ENCODE measurements around the gene PTPRN2. TPM values are rescaled to one million over a fixed set of nuclear protein-coding genes. Genes with fewer than 3 reads are reported as not detected.

The PTPRN2 gene
- total RNA-seq, 1 donor from 2014 or later = 11.4 TPM

GRCh38 chr7:157500171-157500960, 1087.3 kb downstream of the PTPRN2 start:
- H3K36me3 Mint-ChIP-seq (ENCODE audit: insufficient read depth) = no peaks in the 10 kb centered on the region
- H3K4me1 Mint-ChIP-seq (ENCODE audit: low read depth) = peaks cover 14% of the 10 kb centered on the region
- TF ChIP-seq, protein P1, sequence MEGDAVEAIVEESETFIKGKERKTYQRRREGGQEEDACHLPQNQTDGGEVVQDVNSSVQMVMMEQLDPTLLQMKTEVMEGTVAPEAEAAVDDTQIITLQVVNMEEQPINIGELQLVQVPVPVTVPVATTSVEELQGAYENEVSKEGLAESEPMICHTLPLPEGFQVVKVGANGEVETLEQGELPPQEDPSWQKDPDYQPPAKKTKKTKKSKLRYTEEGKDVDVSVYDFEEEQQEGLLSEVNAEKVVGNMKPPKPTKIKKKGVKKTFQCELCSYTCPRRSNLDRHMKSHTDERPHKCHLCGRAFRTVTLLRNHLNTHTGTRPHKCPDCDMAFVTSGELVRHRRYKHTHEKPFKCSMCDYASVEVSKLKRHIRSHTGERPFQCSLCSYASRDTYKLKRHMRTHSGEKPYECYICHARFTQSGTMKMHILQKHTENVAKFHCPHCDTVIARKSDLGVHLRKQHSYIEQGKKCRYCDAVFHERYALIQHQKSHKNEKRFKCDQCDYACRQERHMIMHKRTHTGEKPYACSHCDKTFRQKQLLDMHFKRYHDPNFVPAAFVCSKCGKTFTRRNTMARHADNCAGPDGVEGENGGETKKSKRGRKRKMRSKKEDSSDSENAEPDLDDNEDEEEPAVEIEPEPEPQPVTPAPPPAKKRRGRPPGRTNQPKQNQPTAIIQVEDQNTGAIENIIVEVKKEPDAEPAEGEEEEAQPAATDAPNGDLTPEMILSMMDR (IDR thresholded peaks at IDR 0.05; ENCODE audit: unreplicated experiment) = no peak
- DNase-seq (ENCODE audit: low spot score, unreplicated experiment) = no peak
- H3K27me3 Mint-ChIP-seq = peaks cover 20% of the 10 kb centered on the region
- no peaks in the 10 kb centered on the region for H3K9me3 Mint-ChIP-seq (ENCODE audit: low read depth)
- no peak overlapping the region for H3K27ac Mint-ChIP-seq
- H3K4me3 Mint-ChIP-seq (ENCODE audit: low read depth) = no peak overlapping the region

DNA sequence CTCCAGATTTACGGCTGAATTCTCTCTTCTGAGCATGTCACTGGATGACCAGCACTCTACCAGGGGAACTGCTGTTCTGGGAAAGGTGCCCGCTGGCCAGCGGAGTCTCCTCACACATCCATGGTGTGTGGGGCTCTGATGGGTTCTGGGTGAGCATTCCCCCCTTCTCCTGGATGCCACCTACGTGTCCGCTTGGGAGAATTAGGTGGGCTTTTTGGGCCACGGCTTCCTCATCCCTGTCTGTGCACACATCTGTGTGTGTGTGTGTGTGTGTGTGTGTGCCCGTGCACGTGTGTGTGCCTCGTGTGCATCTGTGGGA, 1087.8 kb downstream of the PTPRN2 start:
- Mint-ChIP-seq H3K4me1 (ENCODE audit: low read depth) (peaks cover 14% of the 10 kb centered on the region), H3K9me3 (ENCODE audit: low read depth) (no peaks in the 10 kb centered on the region), H3K27me3 (peaks cover 20% of the 10 kb centered on the region), H3K4me3 (ENCODE audit: low read depth) (no peak overlapping the region), H3K36me3 (ENCODE audit: insufficient read depth) (no peaks in the 10 kb centered on the region), H3K27ac (no peak overlapping the region)
- TF ChIP-seq, protein P1 (IDR thresholded peaks at IDR 0.05; ENCODE audit: unreplicated experiment) = no peak
- no peak for DNase-seq (ENCODE audit: low spot score, unreplicated experiment)

DNA sequence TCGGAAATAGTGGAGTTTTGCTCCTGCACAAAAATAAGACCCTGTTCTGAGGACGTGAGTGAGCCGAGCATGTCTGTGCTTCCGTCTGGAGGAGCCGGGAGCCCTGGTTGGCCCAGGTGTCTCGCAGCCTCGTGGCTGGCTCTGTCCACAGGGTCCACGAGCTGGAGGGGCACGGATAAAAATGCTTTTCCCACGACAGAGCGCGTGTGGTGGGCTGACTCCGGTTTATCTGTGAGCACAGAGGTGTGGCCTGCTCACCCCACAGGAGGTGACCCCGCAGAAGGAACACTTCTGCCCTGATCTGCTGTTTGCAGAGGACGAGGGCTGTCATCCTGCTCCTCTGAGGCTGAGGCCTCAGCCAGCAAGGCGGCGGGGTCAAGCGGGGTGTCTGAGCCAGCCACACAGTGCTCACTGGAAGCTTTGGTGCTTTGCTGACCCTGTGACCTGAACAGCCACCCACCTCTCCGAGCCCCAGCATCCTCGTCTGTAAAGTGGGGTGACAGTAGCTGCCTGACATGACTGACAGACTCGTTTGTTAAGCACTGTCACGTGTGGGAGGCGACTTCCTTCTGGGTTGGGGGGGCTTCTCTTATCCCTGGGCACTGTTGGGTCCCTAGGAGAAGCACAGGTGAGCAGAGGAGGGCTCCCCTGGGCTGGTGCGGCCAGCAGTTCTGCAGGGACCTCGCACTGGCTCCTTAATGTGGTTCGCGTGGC, 1088.3 kb downstream of the PTPRN2 start:
- H3K36me3 Mint-ChIP-seq (ENCODE audit: insufficient read depth) = no peaks in the 10 kb centered on the region
- DNase-seq (ENCODE audit: low spot score, unreplicated experiment) = no peak
- peaks cover 20% of the 10 kb centered on the region for H3K27me3 Mint-ChIP-seq
- no peaks in the 10 kb centered on the region for H3K9me3 Mint-ChIP-seq (ENCODE audit: low read depth)
- H3K4me3 Mint-ChIP-seq (ENCODE audit: low read depth) = no peak overlapping the region
- no peak overlapping the region for H3K27ac Mint-ChIP-seq
- peaks cover 14% of the 10 kb centered on the region for H3K4me1 Mint-ChIP-seq (ENCODE audit: low read depth)
- TF ChIP-seq, protein P1 (IDR thresholded peaks at IDR 0.05; ENCODE audit: unreplicated experiment) = no peak

DNA sequence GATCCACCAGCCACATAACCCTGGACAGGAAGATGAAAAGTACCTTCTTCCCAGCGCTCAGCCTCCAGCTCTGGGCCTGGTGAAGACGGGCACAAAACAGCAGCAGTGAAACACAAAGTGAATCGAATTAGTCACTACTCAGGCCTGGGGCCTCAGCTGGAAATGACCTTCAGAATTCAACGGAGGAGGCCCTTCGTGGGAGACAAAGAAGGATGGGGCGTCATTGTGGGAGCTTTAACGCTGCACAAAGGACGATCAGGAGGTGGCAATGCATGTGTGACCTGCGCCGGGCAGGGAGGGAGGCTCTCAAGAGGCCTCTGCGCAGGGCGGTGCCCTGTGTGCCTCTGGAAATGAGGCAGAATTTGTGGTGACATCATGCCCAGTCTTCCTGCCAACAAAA, 1089.0 kb downstream of the PTPRN2 start:
- Mint-ChIP-seq H3K9me3 (ENCODE audit: low read depth) (no peaks in the 10 kb centered on the region), H3K36me3 (ENCODE audit: insufficient read depth) (no peaks in the 10 kb centered on the region), H3K27me3 (peaks cover 26% of the 10 kb centered on the region), H3K27ac (peak overlapping the region; percentile 92), H3K4me3 (ENCODE audit: low read depth) (no peak overlapping the region), H3K4me1 (ENCODE audit: low read depth) (peaks cover 14% of the 10 kb centered on the region)
- TF ChIP-seq, protein P1 (IDR thresholded peaks at IDR 0.05; ENCODE audit: unreplicated experiment) = no peak
- DNase-seq (ENCODE audit: low spot score, unreplicated experiment) = no peak

DNA sequence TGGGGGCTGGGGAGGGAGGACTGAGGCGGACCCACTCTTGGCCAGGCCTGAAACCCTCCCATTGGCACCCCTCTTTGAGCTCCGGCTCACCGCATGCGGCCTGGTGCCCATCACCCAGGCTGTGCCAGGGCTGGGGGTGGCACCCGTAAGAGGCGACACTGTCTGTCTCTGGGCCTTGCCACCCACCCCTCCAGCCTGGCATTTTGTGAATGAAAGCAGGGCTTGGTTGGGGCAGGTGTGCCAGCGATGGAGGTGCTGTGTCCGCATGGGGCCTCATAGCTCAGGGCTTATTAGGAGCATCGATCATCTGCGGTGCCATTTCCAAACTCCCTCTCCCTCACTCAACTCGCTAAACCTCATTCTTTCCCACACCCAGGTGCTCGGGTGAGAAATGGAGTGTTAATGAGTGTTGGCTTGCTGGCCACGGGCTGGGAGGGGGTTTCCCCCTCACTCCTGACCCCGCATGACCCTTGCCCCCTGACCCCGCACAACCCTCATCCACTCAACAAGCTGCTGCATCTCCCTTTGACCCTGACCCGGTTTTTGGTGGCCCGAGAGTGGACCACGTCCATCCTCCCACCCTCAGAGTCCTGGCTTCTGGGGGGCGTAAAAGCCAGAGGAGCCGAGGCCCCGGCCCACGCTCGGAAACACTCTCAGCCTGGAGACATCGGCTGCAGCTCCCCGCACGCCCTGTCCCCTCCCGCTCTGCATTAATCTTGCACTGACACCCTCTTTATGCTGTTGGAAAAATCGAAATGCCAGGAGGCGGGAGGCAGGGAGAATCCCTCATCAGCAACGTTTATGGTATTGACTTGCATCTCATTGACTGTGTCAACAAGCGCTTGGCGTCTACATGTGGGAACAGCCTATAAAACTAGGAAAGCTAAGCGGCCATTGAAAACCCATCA, 1089.6 kb downstream of the PTPRN2 start:
- TF ChIP-seq, protein P1 (IDR thresholded peaks at IDR 0.05; ENCODE audit: unreplicated experiment) = no peak
- peaks cover 28% of the 10 kb centered on the region for H3K27me3 Mint-ChIP-seq

More for the DNA sequence above, 1089.6 kb downstream of the PTPRN2 start:
- Mint-ChIP-seq H3K4me1 (ENCODE audit: low read depth) (peaks cover 14% of the 10 kb centered on the region), H3K4me3 (ENCODE audit: low read depth) (peak overlapping the region; percentile 40), H3K27ac (peak overlapping the region; percentile 92), H3K36me3 (ENCODE audit: insufficient read depth) (no peaks in the 10 kb centered on the region), H3K9me3 (ENCODE audit: low read depth) (no peaks in the 10 kb centered on the region)
- no peak for DNase-seq (ENCODE audit: low spot score, unreplicated experiment)
